Spinal cord (tissue), 10 donors: Measurements from ENCODE around the gene RAD51B. TPM values are rescaled to one million over a fixed set of nuclear protein-coding genes. Genes with fewer than 3 reads are reported as not detected.

Source experiments
- DNase-seq, 6 donors: peaks; one replicate each; pipeline versions ENCODE4 v3.0.0 to v3.0.0-alpha.2; 2013 to 2015; ENCODE audit warnings: low spot score in 6 of 6, low read depth in 4 of 6
- H3K27ac ChIP-seq: one replicate; pipeline ENCODE4 v1.5.1; 2013; ENCODE audit warnings: low read depth, low read length, control low read depth
- H3K27me3 ChIP-seq: one replicate; pipeline ENCODE4 v1.6.1; 2013; ENCODE audit warnings: low read length; ENCODE audit not compliant: control insufficient read depth, insufficient read depth
- H3K36me3 ChIP-seq: one replicate; pipeline ENCODE4 v1.6.1; 2013; ENCODE audit warnings: low read length; ENCODE audit not compliant: control insufficient read depth, insufficient read depth
- H3K4me1 ChIP-seq: one replicate; pipeline ENCODE4 v1.6.1; 2013; ENCODE audit warnings: low read length; ENCODE audit not compliant: control insufficient read depth, insufficient read depth
- H3K4me3 ChIP-seq: one replicate; pipeline ENCODE4 v1.5.1; 2013; ENCODE audit warnings: low read depth, low read length, control low read depth
- H3K9me3 ChIP-seq: one replicate; pipeline ENCODE4 v1.6.1; 2013; ENCODE audit warnings: low read length; ENCODE audit not compliant: control insufficient read depth, insufficient read depth
- WGBS: methylation state at CpG from one replicate; pipeline ENCODE4 v1.1.5; 2013; ENCODE audit warnings: missing lambda C conversion rate; ENCODE audit not compliant: insufficient coverage; 5-methylcytosine and 5-hydroxymethylcytosine counted together
- polyA plus RNA-seq, 2 donors: library from polyadenylated mRNA; unstranded; fragments of 120-200 nt; gene quantifications; one replicate each; pipeline ENCODE4 v1.2.1, GENCODE V29; 2013; ENCODE audit not compliant: insufficient read length in 2 of 2
- total RNA-seq, 2 donors: library from RNA; depleted of rRNA in 1 of 2; stranded (reverse); fragments of 120-200 nt in 1 of 2; fragments of >200 nt in 1 of 2; gene quantifications; one replicate each; pipeline versions ENCODE4 v1.2.3 to v1.2.4, GENCODE V29; 2013 to 2014
- donor health status: healthy.

Gene RAD51B
- total and polyA plus RNA-seq, 4 donors = 5.7 to 28.9 (median 14.4) TPM

GRCh38 chr14:68401855-68402254 lies 582.3 kb downstream of the RAD51B start:
- no peaks in the 10 kb centered on the region for H3K27me3 ChIP-seq
- WGBS = 100% methylated on average over 2 of the region's 4 CpGs
- H3K4me1 ChIP-seq = peaks cover 18% of the 10 kb centered on the region
- no peak for DNase-seq
- H3K4me3 ChIP-seq = no peak overlapping the region
- H3K27ac ChIP-seq = no peak overlapping the region
- H3K36me3 ChIP-seq = no peaks in the 10 kb centered on the region
- no peaks in the 10 kb centered on the region for H3K9me3 ChIP-seq

GRCh38 chr14:68402525-68403101 lies 583.0 kb downstream of the RAD51B start:
- no peak overlapping the region for H3K4me3 ChIP-seq
- H3K36me3 ChIP-seq = no peaks in the 10 kb centered on the region
- H3K27me3 ChIP-seq = no peaks in the 10 kb centered on the region
- no peaks in the 10 kb centered on the region for H3K9me3 ChIP-seq
- H3K4me1 ChIP-seq = peaks cover 13% of the 10 kb centered on the region
- 100% methylated on average over 3 of the region's 7 CpGs for WGBS
- no peak for DNase-seq
- no peak overlapping the region for H3K27ac ChIP-seq

- Histone ChIP-seq H3K36me3 (no peaks in the 10 kb centered on the region), H3K27ac (peak overlapping the region; percentile 19), H3K9me3 (no peaks in the 10 kb centered on the region), H3K4me1 (peaks cover 5% of the 10 kb centered on the region), H3K4me3 (no peak overlapping the region), H3K27me3 (no peaks in the 10 kb centered on the region)
- 80% methylated on average over 2 of the region's 4 CpGs for WGBS
- no peak for DNase-seq
Observed at GRCh38 chr14:68403191-68404145, 583.9 kb downstream of the RAD51B start.

- WGBS = no CpG with 5 or more reads among the region's 1 CpG
- Histone ChIP-seq H3K4me3 (no peak overlapping the region), H3K27me3 (no peaks in the 10 kb centered on the region), H3K36me3 (no peaks in the 10 kb centered on the region), H3K27ac (no peak overlapping the region), H3K4me1 (peaks cover 5% of the 10 kb centered on the region), H3K9me3 (no peaks in the 10 kb centered on the region)
- no peak for DNase-seq
Observed at GRCh38 chr14:68404146-68404527, 584.6 kb downstream of the RAD51B start.

GRCh38 chr14:68404652-68405183 lies 585.1 kb downstream of the RAD51B start:
- WGBS = 90% methylated on average over 3 of the region's 5 CpGs
- Histone ChIP-seq H3K4me3 (no peak overlapping the region), H3K36me3 (no peaks in the 10 kb centered on the region), H3K27me3 (no peaks in the 10 kb centered on the region), H3K27ac (no peak overlapping the region), H3K4me1 (peaks cover 5% of the 10 kb centered on the region), H3K9me3 (no peaks in the 10 kb centered on the region)
- DNase-seq = no peak

GRCh38 chr14:68405961-68406360 lies 586.4 kb downstream of the RAD51B start:
- H3K4me1 ChIP-seq = no peaks in the 10 kb centered on the region
- H3K4me3 ChIP-seq = no peak overlapping the region
- H3K27ac ChIP-seq = no peak overlapping the region
- no peaks in the 10 kb centered on the region for H3K9me3 ChIP-seq
- H3K27me3 ChIP-seq = no peaks in the 10 kb centered on the region
- WGBS = no CpG with 5 or more reads among the region's 1 CpG
- no peak for DNase-seq
- H3K36me3 ChIP-seq = no peaks in the 10 kb centered on the region

- no peak for DNase-seq
- no CpG with 5 or more reads among the region's 1 CpG for WGBS
- H3K4me1 ChIP-seq = no peaks in the 10 kb centered on the region
- no peak overlapping the region for H3K4me3 ChIP-seq
- no peak overlapping the region for H3K27ac ChIP-seq
- no peaks in the 10 kb centered on the region for H3K36me3 ChIP-seq
- H3K27me3 ChIP-seq = no peaks in the 10 kb centered on the region
- no peaks in the 10 kb centered on the region for H3K9me3 ChIP-seq
Observed at GRCh38 chr14:68407285-68407684, 587.7 kb downstream of the RAD51B start.

- 94% methylated on average over 1 of the region's 1 CpG for WGBS
- no peaks in the 10 kb centered on the region for H3K4me1 ChIP-seq
- H3K4me3 ChIP-seq = no peak overlapping the region
- no peaks in the 10 kb centered on the region for H3K36me3 ChIP-seq
- DNase-seq = no peak
- no peak overlapping the region for H3K27ac ChIP-seq
- no peaks in the 10 kb centered on the region for H3K27me3 ChIP-seq
- no peaks in the 10 kb centered on the region for H3K9me3 ChIP-seq
Observed at GRCh38 chr14:68407825-68408224, 588.2 kb downstream of the RAD51B start.

- Histone ChIP-seq H3K27ac (no peak overlapping the region), H3K36me3 (no peaks in the 10 kb centered on the region), H3K4me1 (no peaks in the 10 kb centered on the region), H3K4me3 (no peak overlapping the region), H3K9me3 (no peaks in the 10 kb centered on the region), H3K27me3 (no peaks in the 10 kb centered on the region)
- DNase-seq = no peak
- no CpG with 5 or more reads among the region's 4 CpGs for WGBS
Observed at GRCh38 chr14:68408680-68409079, 589.1 kb downstream of the RAD51B start.

GRCh38 chr14:68409387-68409786 lies 589.8 kb downstream of the RAD51B start:
- no peak overlapping the region for H3K27ac ChIP-seq
- no peak for DNase-seq
- H3K9me3 ChIP-seq = no peaks in the 10 kb centered on the region
- H3K27me3 ChIP-seq = no peaks in the 10 kb centered on the region
- no peaks in the 10 kb centered on the region for H3K36me3 ChIP-seq
- H3K4me3 ChIP-seq = no peak overlapping the region
- H3K4me1 ChIP-seq = no peaks in the 10 kb centered on the region
